GM18505 (cell line): Measurements from ENCODE around the gene SPRING1.

ENCODE experiments used
- ATAC-seq: cut with Tn5 transposase; IDR thresholded peaks from one replicate; pipeline ENCODE4 v1.9.1; 2021; ENCODE audit not compliant: unreplicated experiment
- POLR2A ChIP-seq: IDR thresholded peaks from 4 replicates; pipeline ENCODE4 v1.6.1; 2011; ENCODE audit warnings: borderline replicate concordance; ENCODE audit not compliant: insufficient read depth, insufficient read length; ENCODE audit errors: extremely low read depth

The SPRING1 gene

DNA sequence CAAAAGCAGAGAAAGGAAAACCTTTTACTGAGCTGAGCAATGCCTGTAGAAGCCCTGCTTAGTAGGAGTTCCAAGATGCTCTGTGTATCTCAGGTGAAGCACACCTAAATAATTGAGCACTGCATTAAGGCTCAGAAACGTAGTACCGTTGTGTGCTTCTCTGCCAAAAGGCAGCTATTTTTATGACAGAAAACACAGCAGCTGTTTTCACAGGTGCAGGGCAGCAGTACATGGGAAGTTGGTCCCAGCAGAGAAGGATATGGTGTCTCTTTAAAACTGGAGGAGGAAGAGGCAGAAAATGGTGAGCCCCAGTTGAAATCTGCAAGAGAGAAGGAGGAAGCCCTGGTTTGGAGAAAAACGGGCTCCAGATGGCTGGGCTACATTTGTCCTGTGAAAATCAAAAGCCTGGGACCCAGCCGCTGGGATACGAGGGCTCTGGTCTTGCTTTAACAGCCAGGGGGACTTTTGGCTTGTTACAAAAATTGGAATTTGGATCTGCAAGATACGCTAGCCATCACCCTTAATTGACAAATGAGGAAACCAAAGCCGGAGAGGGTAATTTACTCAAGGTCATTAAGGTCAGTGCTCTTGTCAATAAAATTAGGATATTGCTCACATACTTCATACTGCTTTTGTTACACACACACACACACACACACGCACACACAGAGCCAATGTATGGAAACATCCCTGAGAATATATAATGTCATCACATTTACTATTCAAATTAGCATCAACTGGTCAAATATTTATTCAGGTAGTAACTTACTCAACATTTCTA is 27.3 kb downstream of the SPRING1 start:
- TF ChIP-seq POLR2A = no peak

DNA sequence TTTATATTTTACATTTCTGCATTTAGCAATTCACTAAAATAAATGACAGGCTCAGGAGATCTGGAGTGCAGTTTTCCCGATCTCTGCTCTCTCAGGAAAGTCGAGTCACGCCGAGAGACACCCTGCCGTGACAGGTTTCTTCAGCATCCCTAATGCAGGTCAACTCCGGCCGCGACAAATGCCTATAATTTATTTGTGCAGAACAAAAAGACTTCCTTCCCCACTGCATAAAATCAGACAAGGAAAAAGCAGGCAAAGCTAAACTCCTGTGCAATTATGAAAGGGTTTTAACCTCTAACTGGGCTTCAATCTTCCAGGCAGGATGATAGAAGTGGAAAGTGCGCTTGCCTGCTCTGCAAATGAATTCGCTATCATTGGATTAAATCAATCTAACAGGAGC is 28.1 kb downstream of the SPRING1 start:
- TF ChIP-seq POLR2A = no peak
- ATAC-seq = no peak

More for the DNA sequence above, 27.3 kb downstream of the SPRING1 start:
- ATAC-seq = no peak

DNA sequence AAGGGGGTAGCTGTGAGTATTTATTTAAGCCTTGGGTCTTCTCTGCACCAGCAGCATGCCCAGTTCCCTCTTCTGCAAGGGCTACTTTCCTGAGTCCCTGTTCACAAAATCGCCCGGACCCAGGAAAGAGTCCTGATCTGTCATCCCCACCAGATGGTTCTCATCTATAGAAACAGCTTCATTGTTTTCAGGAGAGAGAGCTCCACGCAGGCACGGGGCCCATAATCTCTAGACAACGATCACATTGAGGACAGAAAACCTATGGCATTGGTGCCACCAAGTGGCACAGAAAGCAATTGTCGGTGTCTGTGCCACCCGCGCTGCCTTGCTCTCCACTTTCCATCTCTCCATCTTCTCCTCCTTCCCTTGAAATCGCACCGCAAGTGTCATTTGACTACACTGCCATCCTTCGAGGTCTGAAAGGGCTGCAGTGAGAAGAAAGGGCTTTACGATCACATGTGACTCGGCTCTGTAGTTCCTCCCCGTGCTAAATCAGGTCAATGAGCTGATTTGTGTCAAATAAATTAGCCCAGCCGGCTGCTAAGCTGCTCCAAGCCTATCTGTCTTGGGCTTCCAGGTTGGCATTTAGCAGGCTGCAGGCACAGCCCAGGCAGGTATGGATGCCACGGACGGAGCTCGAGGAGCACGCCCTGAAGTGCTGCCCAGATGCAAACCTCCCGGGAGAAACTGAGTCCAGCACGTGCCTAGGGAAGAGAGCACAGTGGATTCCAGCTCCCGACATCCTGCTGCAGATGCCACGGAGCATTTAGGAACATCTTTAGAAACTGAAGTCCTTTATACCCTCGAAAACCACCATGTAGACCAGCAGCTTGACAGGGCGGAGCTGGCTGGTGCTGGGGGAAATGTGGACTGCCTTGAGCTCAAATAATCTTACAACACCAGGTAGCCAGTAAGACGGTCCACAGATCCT is 28.8 kb downstream of the SPRING1 start:
- TF ChIP-seq POLR2A = no peak
- no peak for ATAC-seq

DNA sequence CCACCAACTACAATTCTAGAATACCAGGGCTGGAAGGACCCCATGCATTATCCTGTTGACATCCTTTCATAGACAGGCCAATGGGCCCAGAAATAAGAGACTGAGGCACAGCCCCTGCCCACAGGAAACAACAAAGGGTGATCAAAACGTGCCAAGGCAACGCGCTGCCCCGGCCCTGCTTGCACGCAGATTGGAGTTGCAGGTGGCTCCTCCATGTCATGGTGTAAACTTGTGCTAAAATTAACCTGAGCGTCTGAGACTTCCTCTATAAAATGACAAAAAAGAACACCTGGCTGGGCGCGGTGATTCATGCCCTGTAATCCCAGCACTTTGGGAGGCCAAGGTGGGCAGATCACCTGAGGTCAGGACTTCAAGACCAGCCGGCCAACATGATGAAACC is 30.1 kb downstream of the SPRING1 start:
- TF ChIP-seq POLR2A = no peak
- ATAC-seq = no peak

DNA sequence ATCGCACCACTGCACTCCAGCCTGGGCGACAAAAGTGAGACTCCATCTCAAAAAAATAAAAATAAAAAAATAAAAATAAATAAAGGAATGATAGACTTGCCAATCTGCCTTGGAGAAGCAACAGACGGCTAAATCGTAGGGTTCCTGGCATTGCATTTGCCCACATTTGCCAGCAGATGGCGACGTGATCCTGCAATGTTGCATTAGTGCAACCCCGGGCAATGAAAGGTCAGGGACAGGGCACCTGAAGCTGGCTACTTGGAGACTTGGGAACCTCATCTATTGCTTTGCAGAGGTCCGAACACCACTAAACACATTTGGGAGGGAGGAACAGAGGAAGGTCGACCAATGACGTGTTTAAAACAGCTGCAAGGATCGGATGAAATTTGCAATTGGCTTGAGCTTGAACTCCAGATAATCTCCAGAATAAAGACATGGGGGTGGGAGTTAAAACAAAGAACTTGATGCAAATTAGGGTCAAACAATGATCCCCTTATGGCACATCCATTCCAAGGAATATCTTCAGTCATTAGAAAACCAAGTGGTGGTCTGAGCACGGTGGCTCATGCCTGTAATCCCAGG is 34.6 kb downstream of the SPRING1 start:
- no peak for TF ChIP-seq POLR2A
- no peak for ATAC-seq

DNA sequence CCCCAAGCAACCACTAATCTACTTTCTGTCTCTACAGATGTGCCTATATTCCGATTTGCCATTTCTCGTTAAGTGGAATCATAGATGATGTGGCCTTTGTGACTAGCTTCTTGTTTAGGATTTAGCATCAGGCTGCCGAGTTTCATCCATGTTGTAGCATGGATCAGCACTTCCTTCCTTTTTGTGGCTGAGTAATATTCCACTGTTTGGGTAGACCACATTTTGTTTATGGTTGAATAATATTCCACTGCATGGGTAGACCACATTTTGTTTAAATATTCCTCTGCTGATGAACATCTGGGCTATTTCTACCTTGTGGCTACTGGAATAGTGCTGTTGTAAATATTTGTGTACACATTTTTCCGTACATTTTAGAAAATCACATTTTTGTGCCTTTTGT is 36.4 kb downstream of the SPRING1 start:
- no peak for TF ChIP-seq POLR2A
- ATAC-seq = no peak

DNA sequence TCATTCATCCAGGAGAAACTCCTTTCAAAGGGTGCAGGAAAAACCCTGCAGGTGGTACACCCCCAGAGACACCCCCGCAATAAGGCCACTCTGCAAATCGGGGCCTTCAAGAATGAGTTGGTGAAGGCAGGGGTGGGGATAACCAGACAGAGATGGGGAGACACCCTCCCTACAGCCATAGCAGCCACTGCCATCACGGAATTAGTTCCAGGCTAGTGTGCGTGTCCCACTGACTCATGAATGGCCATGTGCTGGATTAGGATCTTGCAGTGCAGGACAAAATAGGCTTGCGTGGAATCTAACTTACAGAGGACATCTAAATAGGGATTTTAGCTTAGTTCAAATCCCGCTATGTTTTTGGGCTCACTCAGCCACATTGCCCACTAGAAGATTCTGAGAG is 37.8 kb downstream of the SPRING1 start:
- no peak for TF ChIP-seq POLR2A
- no peak for ATAC-seq

DNA sequence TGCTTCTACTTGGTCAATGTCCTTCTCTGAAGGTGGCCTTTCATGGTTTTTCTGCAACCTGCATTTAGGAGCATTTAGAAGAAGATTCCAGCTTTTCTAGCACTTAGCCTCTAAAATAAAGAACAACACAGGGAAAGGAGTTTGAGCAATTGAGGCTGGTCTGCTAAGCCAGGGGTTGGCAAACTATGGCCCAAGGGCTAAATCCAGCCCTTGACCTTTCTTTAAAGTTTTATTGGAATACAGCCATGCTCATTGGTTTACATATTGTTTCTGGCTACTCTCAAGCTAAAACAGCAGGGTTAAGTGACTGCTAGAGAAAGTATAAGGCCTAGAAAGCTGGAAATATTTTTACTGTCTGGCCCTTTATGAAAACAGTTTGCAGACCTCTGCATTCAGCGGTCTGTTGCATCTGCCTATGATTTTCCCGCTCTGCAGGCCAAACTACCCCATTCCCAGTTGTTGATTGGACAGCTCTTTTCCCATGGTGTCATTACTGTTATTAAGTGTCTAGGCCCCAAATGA is 39.3 kb downstream of the SPRING1 start:
- TF ChIP-seq POLR2A = no peak
- ATAC-seq = no peak

DNA sequence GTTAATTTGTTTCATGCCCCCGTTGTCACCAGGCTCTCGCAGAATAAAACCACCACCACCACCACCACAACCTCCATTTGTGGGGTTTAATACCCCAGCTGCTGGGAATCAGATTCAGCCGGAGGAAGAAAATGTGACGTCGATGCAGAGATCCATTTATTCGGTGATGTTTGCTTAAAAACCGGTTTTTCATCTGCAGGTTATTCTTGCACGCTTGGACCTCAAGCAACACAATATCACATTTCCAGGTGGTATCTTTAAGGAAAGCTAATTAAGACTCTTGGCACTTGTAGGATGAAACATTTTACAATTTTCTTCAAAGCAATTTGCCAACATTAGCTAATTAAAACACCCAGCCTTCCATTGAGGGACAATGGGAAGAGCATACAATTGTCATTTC is 39.8 kb downstream of the SPRING1 start:
- ATAC-seq = no peak
- TF ChIP-seq POLR2A = no peak

DNA sequence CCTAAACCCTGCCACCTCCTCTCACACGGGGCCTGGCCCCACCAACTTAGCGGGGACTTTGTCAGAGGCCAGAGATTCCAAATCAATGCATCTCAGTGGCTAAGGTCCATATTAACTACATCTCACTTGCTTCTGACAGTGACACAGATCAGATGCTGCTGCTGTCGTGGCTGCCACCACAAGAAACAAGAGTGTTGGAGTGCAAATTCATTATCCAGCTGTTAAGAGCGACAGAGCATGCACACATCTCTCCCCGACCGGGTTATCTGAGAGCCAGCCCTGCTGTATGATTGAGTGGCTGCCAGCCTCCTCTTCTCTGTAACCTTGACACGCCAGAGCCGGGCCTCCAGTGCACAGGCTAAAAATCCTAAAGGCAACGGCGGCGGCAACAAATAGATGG is 40.2 kb downstream of the SPRING1 start:
- TF ChIP-seq POLR2A = no peak
- no peak for ATAC-seq

DNA sequence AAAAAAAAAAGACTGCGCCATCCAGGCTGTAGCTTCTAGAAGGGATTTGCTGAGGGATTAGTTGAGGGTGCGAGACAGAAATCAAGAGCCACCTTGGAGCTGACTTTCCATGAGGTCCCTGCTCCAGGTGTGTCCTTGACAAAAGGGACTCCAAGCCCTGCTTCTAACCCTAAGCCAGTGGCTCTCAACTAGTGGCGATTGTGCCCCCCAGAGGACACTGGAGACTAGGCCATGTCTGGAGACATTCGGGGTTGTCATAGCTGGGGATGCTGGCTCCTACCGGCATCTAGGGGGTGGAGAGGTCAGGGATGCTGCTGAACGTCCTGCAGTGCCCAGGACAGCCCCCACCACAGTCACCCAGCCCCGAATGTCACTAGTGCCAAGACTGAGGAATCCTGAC is 40.6 kb downstream of the SPRING1 start:
- no peak for ATAC-seq
- no peak for TF ChIP-seq POLR2A

DNA sequence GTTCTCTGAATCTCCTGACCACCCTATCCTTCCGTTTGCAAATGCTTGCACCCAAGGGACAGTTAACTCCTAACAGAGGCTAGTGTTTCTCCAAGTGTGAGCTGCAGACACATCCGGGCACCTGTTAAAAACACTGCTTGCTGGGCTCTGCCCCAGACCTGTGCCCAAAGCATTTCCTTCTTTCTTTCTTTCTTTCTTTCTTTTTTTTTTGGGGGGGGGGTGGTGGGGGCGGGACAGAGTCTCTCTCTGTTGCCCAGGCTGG is 42.5 kb downstream of the SPRING1 start:
- no peak for ATAC-seq
- no peak for TF ChIP-seq POLR2A

DNA sequence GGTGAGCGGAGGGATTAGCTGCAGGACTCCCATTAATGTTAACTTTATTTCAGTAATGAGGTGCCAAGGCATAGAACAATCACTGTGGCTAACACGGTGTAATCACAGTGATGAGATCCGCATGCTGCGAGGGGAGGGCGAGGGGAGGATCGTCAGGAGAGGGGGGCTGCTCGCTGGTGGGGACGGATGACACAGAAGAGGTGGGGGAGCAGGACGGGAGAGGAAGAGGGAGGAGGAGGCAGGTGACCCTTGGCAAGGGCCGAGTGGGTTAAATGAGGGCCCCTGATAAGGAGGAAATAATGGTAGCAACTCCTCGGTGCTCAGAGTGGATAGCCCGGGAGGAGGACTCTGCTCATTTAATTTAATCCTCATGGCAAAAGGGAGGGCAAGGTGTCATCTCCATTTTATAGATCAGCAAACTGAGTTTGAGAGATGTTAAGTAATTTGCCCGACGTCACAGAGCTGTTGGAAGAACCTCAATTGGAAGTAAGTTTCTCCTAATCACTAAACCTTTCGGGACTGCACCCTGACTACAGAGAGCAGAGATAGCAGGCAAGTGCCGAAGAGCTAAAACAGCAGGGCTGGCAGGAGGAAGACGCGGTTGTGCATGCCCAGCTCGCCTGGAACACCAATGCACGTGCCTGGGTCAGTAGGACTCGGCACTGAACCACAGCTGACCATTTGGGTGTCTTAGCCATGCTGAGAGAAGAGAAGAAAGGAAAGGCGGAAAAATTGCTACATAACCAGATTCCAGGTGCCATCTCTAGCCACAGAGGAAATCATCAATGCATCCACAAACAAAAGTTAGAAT is 43.0 kb downstream of the SPRING1 start:
- no peak for TF ChIP-seq POLR2A
- no peak for ATAC-seq
